DMS53 (cell line): ENCODE data around the gene FGFBP1.
"Not testable (repeated sequence)": the region's sequence is repeated elsewhere in the genome, so short reads cannot be mapped to it uniquely, and the experiment has no call there.

Source experiments
- DNase-seq: peaks from one replicate; lab custom pipeline; 2025; lab: John Stamatoyannopoulos, UW

The FGFBP1 gene

DNA sequence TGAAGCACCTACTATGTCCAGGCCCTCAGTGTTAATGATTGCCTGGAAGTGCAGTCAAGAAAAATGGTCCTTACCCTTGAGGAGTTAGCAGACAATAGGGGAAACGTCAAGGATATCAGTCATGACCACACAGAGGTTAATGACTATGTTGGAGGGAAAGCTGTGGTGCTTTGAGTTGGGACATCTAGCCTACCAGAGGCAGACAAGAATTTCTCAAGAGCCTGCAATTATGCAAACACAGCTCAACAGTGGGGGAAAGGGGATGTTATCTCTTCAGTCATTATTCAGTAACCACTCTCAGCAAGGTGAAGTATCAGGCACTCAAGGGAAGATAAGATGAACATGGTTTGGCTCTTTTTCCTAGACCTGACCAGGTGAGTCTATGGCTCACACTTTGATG is 7.0 kb upstream of the FGFBP1 start:
- no peak for DNase-seq

DNA sequence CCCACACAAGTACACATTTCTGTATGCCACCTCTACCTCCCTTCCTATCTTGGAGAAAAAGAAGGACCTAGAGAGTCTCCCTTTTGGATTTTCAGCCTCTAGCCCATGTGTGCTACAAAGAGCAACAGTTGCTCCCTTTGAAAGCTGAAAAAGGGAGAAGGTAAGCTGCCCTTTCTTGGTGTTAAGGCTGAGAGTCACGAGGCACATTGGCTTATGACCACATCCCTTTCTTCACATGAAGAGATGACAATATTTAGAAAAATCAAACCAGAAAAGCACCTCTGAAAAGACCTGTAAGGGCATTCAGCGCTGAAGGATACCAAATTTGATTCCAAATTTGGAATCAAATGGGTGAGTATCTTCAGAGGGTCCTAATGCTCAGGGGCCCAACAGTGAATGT is 6.4 kb upstream of the FGFBP1 start:
- DNase-seq = no peak

DNA sequence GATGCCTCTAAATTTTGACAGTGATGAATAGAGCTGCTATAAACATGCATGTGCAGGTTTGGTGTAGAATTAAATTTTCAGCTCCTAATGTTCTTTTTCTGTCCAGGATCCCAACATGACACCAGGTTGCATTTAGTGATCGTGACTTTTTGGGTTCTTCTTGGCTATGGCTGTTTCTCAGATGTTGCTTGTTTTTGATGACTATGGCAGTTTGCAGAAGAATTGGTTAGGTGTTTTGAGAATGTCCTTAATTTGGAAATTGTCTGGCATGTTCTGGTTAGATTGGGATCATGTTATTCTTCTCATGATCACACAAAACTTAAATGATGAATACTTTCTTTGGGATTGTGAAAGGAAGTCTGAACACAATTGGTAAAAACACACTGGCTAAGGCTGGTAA is 3.7 kb upstream of the FGFBP1 start:
- no peak for DNase-seq

DNA sequence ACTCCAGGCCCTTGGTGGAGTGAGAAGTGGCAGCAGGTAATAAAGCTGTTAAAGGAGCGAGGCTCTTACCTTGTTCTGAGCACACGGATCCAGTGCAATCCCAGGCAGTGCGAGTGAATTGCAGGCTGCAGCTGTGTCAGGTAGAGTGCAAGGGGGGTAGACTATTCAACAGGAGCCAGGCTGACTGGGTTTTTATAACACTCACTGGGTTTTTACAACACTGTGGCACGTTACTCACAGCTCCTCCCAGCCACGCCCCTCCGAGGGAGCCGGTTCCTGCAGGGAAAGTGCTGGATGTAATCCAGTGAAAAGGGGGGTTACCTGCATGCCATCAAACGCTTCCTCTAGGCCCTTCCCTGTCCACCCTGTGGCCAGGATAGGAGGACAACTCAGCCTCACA is 358 bp downstream of the FGFBP1 start:
- DNase-seq = peak; percentile 10

DNA sequence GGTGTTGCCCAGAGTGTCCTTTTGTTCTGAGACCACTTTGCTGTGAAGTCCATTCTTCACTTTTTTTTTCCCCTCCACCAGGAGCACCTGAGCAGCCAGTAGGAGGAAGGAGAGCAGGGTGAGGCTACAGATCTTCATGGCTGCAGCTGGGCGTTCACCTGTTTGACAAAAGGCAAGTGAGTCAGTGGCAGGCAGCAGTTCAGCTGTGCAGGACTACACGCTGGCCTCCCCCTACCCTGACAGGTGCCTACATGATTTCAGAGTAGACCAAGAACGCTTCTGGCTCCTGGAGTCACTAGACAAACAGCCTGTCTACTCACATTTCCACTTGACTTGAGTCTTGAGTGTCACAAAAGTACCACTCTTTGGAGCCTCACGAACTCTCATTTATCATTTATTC is 2.0 kb downstream of the FGFBP1 start:
- DNase-seq = peak; percentile 93

DNA sequence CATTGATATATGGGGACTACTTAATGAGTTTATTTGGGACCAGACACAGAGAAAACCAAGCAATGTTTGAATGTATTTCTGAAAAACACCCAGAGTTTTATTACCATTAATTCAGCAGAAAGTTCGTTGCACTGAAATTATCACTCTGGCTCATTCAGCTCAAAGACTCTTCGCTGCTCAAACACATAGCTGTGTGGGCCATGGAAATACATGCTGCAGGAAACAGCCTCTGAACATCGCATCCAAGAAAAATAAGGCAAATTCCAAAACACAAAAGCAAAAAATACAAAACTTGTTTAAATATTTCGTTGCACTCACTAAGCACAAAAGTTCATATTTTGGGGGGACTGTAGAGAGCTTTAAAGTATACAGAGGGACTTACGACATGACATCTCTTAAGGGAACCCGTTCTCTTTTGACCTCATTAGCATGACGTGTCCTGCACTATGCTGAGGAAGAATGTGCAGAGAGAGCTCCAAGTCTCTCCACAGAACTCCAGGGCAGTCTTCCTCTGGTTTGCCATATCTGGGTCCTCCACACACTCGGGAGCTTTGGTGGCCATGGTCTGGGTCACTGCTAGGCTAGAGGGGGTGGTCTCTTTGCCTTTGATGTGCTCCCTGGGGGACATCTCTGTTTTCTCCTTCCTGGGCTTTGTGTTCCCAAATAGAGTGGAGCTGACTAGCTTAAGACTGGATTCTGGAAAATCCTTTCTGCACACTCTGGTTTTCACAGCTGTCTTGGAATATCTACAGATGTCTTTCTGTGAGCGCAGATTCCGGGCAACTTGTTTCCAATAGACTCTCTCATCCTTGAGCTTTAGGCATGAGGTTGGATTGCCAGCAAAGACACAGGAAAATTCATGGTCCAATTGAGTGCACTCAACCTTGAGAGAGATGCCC is 2.8 kb downstream of the FGFBP1 start:
- DNase-seq = no peak

- no peak for DNase-seq
Observed at GRCh38 chr4:15934259-15934658, 4.3 kb downstream of the FGFBP1 start.

DNA sequence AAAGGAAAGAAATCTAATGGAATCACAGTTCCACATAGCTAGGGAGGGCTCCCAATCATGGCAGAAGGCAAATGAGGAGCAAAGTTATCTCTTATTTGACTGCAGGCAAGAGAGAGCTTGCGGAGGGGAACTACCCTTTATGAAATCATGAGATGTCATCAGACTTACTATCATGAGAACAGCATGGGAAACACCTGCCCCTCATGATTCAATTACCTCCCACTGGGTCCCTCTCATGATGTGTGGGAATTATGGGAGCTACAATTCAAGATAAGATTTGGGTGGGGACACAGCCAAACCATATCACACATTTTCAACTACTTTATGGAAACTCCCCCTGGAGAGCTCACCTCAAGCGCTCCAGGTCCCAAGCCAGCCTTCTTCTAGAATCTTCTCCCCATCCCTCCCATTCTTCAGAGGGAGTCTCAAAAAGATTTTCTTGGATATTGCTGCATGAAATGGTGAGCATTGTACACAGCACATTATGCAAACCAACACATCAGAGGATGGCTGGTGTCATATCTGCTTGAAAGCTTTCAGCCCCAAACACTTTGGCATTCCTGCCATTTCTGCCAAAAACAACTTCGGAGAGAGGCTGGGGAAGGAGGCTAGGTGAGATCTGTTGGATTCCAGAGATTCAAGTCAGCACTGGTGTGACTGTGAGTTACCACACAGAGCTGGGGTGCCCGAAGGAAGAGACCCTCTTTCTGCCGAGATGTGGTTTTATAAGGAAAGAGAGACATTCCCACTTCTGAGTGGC is 6.9 kb downstream of the FGFBP1 start:
- no peak for DNase-seq

- DNase-seq = no peak
Observed at GRCh38 chr4:15930314-15930713, 8.2 kb downstream of the FGFBP1 start.

- no peak for DNase-seq
Observed at GRCh38 chr4:15929540-15929939, 9.0 kb downstream of the FGFBP1 start.

GRCh38 chr4:15928883-15929282 is 9.7 kb downstream of the FGFBP1 start:
- DNase-seq = no peak

GRCh38 chr4:15926486-15926885 is 12.1 kb downstream of the FGFBP1 start:
- DNase-seq = no peak

DNA sequence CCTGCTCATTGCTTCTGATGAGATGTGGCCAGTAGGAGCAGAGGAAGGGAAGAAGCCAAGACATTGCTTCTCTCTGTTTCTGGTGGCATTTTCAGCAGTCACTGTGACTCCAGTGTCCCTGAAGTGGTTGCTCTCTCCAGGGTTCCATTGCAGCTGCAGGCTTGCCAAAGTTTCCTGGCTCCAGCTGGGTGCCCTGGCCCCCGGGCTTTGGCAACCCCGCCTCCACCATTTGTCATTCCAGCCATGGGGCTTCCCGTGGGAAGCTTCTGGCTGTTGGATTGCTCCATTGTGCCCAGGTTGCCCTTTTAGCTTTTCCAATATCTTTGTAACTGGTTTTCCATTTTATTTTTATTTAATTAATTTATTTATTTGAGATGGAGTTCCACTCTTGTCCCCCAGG is 12.7 kb downstream of the FGFBP1 start:
- DNase-seq = no peak

- no peak for DNase-seq
Observed at GRCh38 chr4:15921592-15921932, 17.0 kb downstream of the FGFBP1 start.

DNA sequence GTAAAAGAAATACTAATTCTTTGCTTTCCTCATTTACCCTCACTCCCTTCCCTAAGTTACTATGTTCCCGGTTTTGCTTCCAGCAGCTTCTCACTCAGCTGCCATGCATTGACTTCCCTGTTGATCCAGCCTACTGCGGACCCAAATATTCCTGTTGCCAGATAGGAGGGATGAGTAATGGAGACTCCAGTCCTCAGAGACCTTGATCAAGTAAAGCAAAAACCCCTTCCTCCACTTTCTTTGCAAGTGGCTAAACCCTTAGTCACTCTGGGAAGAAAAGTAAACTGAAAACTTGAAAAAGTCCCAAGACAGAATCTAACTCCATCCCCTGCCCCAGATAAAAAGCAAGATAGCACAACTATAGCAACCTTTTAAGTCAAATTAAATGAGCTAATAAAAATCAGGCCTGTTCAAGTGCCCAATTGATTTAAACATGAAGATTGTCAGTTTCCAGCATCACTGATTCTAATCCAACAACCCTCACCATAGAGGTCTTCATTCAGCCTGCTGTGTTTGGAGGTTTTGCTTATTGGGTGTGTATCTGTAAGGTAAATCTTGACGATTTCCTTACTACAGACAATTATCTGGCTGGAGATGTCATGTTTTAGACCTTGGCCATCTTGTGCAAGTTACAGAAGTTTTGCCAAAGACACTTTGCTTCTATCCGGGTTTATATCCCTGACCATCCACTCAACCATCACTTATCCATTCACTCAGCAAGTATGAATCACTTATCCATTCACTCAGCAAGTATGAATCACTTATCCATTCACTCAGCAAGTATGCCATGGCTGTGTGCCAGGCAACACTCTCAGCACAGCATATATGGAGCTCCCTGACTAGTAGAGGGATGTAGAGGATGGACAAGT is 17.6 kb downstream of the FGFBP1 start:
- DNase-seq = peak; percentile 95

DNA sequence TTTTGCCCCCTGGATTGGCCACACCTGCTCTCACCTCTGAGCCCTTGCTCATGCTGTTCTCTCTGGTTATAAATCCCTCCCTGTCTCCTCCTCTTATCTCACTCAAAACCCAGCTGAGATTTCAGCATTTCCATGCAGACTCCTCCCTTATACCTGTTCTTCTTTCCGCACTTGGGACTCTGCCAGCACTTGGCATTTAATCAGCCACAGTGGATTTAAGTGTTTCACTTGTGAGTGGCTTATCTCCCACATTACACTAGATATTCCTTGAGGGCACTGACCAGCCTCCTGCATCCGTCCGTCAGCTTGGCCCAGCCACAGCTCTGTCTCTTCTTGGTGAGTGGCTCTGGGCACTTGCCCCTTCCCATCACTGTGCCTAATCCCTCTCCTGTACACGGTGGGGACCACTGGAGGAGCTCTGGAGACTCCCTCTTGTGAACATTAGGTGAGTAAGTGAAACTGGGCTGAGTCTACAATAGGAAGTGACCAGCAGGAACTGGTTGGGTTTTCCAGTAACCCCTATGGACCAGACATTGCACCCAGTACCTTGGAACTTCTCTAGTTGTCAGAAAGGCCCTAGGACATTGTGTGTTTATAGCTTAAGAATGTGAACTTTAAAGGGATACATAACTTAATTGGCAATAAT is 19.9 kb downstream of the FGFBP1 start:
- no peak for DNase-seq

DNA sequence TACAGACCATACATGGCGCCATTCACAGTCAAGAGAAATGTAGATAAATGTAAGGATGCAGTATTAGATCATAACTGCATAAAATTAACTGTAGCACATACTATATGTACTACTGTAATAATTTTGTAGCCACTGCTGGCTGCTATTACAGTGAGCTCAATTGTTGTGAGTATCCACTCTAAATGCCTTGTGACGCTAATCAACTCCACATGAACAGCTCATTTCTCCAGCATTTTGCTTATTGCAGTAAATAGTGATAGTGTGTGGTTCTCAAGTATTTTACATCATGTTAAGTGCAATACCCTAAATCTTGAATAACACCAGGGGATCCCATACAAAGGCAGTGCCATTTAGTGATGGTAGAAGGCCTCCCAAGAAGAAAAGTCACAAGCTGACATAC is 21.2 kb downstream of the FGFBP1 start:
- no peak for DNase-seq

- not testable (repeated sequence) for DNase-seq
Observed at GRCh38 chr4:15916358-15916757, 22.2 kb downstream of the FGFBP1 start.

DNA sequence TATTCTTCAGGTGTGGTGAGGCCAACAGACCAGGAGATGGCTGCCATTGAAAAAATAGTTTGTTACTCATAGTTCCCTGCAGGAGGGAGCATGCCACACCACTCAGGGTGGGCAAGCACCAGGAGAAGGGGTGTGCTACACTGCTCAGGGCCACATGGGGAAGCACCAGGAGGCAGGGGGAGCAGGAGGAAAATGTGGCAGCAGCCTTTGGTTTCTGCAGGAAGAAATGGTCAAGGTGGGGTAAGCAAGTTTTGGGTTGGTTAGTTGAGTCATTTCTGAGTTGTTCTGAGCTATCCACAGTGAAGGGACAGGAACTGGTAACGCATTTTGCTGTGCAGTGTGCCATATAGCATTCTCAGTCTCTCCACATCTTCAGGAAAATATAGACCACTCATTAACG is 23.8 kb downstream of the FGFBP1 start:
- no peak for DNase-seq

DNA sequence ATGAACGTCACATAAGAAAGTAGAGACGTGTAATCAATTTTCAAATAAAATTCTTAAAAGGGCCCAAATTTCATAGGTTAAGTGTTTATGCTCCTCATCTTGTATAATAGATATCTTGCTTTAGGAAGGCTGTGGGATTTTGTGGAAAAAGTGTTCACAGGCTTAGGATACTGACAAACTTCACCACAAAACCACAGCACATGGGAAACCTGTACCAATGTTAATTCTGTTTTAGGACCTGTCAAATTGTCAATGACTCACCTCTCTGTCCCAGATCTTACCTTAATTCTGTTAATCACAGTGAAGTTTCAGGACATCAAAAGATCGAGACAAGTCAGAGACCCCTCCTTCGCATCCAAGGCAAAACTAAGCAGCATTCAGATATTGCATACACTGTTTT is 24.2 kb downstream of the FGFBP1 start:
- DNase-seq = no peak

GRCh38 chr4:15913631-15913970 is 24.9 kb downstream of the FGFBP1 start:
- peak; percentile 58 for DNase-seq

DNA sequence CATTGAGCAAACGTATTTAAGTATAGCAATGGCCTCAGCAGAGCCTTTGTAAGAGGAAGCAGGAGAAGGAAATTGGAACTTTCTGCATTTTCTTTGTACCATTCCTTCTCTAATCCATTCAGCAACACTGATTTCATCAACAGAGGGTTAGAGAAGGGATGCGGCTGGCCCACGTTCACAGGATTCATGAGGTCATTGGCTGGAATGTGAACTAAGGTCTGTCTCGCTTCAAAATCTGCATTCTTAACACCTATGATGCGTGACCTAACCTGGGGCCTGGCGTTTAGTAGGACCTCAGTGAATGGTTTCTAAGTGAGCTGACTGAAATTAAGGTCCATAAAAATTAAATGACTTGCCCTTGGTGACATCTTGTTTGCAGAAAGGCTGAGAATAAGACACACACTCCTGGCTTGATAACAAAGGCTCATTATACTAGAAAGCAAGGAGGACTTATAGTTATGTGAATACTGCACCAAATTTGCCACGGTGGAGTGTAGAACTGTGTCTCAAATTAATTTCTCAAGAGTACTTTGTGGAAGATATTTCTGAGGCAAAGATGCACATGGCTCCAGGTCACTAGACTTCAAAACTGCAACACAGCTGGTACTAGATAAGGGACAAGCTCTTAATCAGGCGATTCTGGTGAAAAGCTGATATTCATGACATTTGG is 25.4 kb downstream of the FGFBP1 start:
- DNase-seq = no peak
